A204.1 (cell line): ENCODE measurements around the gene CLEC2L.

Source experiments
- FAIRE-seq: peaks from 2 replicates; lab custom pipeline; 2012; peaks lifted over from hg19 to GRCh38; lab: Jason Lieb, UNC

CLEC2L gene

GRCh38 chr7:139523199-139523941, at the start of gene CLEC2L:
TSS of gene CLEC2L (plus strand) at chr7:139523685. CDS start at chr7:139523928, 243 bp downstream.
- no peak for FAIRE-seq

GRCh38 chr7:139476139-139476538, 47.3 kb upstream of the CLEC2L start:
- FAIRE-seq, result no peak

GRCh38 chr7:139476891-139477290, 46.6 kb upstream of the CLEC2L start:
- FAIRE-seq, result no peak

GRCh38 chr7:139479620-139480019, 43.9 kb upstream of the CLEC2L start:
- FAIRE-seq, result no peak

GRCh38 chr7:139481364-139481763, 42.1 kb upstream of the CLEC2L start:
- FAIRE-seq, result no peak

DNA sequence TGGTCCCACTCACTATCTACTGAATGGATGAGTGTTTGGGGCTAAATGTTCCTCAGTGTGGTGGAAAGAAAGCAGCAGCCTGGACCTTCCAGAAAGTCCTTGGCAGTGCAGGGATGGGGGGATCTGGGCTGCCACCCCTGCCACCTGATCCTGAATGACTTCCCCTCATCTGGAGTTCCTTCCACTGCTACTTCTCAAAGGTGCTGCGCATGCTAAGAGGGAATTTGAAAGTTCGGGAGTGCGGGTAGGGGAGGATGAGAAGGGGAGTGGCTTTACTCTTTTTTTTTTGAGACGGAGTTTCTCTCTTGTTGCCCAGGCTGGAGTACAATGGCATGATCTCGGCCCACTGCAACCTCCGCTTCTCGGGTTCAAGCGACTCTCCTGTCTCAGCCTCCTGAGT, 41.4 kb upstream of the CLEC2L start:
- no peak for FAIRE-seq

DNA sequence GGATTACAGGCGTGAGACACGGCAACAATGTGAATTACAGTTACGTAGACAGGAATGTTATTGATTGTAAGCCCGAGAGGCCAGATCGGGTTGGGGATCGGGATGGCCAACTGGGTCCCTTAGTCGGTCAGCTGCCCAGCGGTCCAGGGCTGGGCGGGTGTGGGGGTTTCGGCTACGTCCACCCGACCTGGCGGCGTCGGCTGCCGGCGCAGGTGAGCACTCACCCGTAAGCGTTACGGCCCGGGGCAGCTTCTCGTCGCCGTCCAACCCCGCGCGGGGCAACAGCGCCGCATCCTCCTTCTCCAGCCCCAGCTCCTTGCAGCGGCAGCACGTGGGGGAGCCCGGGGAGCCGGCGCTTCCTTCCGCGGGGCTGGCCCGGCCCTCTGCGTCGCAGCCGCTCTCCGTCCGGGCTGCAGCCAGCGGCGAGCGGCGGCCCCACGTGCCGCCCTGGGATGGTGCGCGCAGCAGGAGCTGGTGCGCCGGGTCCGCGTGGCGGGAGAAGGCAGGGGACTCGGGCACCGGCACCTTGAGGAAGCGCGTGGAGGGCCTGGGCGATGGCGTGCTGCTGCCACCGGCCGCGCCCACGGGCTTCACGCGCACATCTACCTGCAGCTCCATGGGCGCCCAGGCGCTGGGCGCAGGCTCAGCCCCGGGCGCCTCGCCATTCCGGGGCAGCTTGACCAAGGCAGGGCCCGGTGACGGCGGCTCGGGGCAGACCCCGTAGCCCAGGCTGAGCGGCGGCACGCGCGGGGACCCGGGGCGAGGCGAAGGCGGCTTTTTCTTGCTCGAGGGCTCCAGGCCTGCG, 40.6 kb upstream of the CLEC2L start:
- FAIRE-seq, result no peak

DNA sequence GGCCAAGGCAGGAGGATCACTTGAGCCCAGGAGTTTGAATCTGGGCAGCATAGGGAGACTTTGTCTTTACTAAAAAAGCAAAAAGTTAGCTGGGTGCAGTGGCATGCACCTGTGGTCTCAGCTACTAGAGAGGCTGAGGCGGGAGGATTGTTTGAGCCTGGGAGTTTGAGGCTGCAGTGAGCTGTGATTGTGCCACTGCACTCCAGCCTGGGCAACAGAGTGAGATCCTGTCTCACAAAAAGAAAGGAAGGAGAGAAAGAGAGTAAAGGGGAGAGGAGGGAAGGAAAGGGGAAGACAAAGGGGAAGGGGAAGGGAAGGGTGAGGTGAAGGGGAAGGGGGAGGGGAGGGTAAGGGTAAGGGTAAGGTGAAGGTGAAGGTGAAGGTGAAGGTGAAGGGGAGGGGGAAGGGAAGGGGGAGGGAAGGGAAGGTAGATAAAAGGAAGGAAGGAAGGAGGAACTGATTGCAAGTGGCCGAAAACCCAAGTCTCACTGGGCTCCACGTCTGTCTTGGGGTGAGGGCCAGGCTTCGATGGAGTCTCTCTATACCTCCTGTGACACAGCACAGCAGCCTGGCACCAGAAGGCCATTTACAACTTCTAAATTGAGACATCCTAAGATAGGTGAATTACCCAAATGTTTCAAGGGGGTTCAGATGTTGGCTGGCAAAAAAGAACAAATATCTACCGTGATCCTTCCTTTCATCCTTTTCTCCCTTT, 36.0 kb upstream of the CLEC2L start:
- FAIRE-seq, result no peak

DNA sequence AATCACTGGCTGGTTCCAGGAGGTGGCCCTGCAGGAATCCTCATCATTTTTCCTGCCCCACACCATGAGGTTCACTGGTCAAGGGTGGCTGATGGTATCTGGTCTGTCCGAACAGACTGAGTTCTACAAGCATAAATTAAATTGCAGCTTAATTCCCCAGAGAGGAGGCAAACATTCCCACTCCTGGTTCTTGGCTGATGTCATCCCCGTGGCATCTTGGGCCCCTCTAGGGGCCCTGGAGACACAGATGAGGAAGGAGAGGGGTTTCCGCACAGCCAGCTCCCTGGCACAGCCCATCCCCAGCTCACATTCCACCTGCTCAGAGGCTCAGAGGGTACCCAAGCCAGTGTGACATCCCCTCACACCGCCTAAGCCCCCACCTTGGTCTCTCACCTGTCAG, 34.7 kb upstream of the CLEC2L start:
- no peak for FAIRE-seq

- FAIRE-seq, result no peak
Observed at GRCh38 chr7:139490130-139490529, 33.4 kb upstream of the CLEC2L start.

GRCh38 chr7:139492293-139492692, 31.2 kb upstream of the CLEC2L start:
- no peak for FAIRE-seq

DNA sequence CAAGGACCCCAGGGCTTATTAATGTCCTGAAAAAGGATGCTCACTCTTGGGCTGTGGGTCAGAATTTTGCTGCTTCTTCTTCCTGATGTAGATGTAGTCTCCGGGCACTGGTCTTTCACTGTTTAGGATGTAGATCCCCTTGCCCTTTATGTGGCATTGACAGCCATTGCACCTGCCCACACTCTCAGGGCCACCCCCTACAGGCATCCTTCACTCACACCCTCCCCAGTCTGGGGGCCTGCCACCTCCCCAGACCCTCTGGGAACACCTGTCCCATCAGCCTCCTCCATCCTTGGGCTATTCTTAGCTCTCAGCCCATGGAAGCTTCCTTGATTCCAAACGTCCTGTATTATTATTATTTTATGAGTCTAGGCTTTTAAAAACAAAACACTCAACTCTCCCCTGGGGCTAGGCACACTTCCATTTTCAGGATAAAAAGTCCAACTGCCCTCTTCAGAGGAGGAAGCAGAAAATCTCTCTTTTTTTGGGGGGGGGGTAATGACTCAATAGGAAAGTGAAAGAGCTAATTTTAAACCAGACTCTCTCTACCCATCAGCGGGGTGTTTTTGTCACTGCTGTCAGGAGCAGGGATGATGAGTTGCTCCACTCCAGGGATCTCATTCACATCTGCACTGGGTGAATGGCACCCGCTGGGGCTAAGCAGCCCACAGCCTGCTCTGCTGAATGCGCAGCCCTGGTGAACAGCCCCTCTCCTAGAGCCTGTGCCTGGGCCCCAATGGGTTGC, 28.5 kb upstream of the CLEC2L start:
- no peak for FAIRE-seq

- no peak for FAIRE-seq
Observed at GRCh38 chr7:139495580-139496125, 27.8 kb upstream of the CLEC2L start.

GRCh38 chr7:139496528-139496927, 27.0 kb upstream of the CLEC2L start:
- no peak for FAIRE-seq

DNA sequence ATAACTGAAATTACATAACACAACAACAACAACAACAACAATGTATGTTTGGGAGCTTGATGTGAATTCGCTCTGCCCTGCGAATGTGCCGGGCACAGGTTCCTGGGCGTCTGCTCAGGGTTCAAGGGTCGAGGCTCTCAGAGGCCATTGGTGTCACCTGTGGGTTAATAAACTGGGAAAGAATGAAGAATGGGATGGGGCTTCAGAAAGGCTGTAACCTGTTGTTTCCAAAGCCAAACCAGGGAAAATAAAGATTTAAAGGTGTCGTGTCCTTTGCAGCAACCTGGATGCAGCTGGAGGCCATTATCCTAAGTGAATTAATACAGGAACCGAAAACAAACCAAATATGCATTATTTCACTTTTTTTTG, 22.7 kb upstream of the CLEC2L start:
- no peak for FAIRE-seq

- no peak for FAIRE-seq
Observed at GRCh38 chr7:139502226-139502625, 21.3 kb upstream of the CLEC2L start.

GRCh38 chr7:139505563-139505962, 17.9 kb upstream of the CLEC2L start:
- no peak for FAIRE-seq

DNA sequence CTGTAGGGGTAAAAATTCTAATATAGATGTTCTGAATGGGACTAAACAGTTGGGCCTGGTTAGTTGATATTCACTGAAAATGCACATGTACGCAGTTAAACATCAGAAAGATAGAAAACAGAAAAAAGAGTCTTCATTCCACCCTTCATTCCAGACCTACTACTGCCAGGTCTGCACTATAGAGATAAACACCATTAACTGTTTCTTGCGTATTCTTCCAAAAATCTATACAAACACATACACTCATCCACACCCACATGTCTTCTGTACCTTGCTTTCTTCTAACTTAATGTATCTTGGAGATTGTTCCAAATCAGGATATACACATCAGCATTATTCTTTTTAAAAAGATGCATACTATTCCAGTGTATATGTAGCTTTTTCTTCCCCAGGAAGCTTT, 13.9 kb upstream of the CLEC2L start:
- no peak for FAIRE-seq

GRCh38 chr7:139511315-139511714, 12.2 kb upstream of the CLEC2L start:
- FAIRE-seq, result no peak

- no peak for FAIRE-seq
Observed at GRCh38 chr7:139515266-139515665, 8.2 kb upstream of the CLEC2L start.

DNA sequence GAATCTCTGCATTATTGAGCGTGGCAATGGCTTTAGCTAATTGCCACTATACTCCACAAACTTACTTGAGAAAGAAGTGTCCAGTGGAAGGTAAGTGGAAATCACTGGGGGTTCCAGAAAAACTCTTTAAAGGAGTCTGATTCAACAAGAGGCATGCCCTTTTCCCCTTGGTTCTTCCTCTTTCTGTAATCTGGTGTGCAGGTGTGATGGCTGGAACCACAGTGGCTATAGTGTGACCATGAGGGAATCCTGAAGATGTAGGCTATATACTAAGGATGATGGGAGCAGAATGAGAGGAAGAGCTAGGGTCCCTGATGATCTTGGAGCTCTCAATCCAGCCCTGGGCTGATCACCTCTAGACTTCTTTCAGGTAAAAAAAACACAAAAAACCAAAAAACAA, 2.0 kb upstream of the CLEC2L start:
- no peak for FAIRE-seq

GRCh38 chr7:139522830-139523198, 671 bp upstream of the CLEC2L start:
- FAIRE-seq, result no peak
